Measurements from ENCODE around the gene KCNC3. TPM values are rescaled to one million over a fixed set of nuclear protein-coding genes. Genes with fewer than 3 reads are reported as not detected.

KCNC3 gene
- total RNA-seq: 0.09 and 0.19 TPM in 2 replicates

GRCh38 chr19:50329146-50329925 is at the start of gene KCNC3:
Gene KCNC3 (minus strand): TSS chr19:50329377. CDS start chr19:50329082, 295 bp downstream.

GRCh38 chr19:50376166-50377050 is 47.2 kb upstream of the KCNC3 start, which contains the start of gene NR1H2:
Gene NR1H2 (plus strand): TSS chr19:50376457. CDS start chr19:50377606, 1,149 bp downstream.

GRCh38 chr19:50365434-50366306 is 36.5 kb upstream of the KCNC3 start, which contains the start of gene NAPSA:
Gene NAPSA (minus strand): TSS chr19:50365639. CDS start chr19:50365621, 18 bp downstream.

Other genes starting within 250 kb of the KCNC3 start
- gene IZUMO2, start 166.1 kb downstream of the KCNC3 start, total RNA-seq: not detected in 2 replicates
- gene MYH14, start 125.8 kb downstream of the KCNC3 start, total RNA-seq: under 0.01 and 0.09 TPM in 2 replicates
- gene NAPSA, start 36.3 kb upstream of the KCNC3 start, total RNA-seq: 0.09 TPM in 1 of 2 replicates, not detected in the other
- 45.4 and 67.3 TPM in 2 replicates for gene NR1H2, start 47.1 kb upstream of the KCNC3 start, total RNA-seq
- gene POLD1, start 55.0 kb upstream of the KCNC3 start, total RNA-seq: 70.6 and 78.3 TPM in 2 replicates
- gene SPIB, start 89.6 kb upstream of the KCNC3 start, total RNA-seq: 0.09 TPM in 1 of 2 replicates, not detected in the other
- not detected in 2 replicates for gene MYBPC2, start 103.5 kb upstream of the KCNC3 start, total RNA-seq
- gene EMC10, start 147.1 kb upstream of the KCNC3 start, total RNA-seq: 51.4 and 53.8 TPM in 2 replicates
- gene GARIN5A, start 147.5 kb upstream of the KCNC3 start, total RNA-seq: 0.19 TPM in 1 of 2 replicates, not detected in the other
- 28.2 and 30.9 TPM in 2 replicates for gene JOSD2, start 181.8 kb upstream of the KCNC3 start, total RNA-seq
- not detected in 2 replicates for gene ASPDH, start 184.5 kb upstream of the KCNC3 start, total RNA-seq
- gene LRRC4B, start 239.1 kb upstream of the KCNC3 start, total RNA-seq: 0.09 and 0.63 TPM in 2 replicates

All from endothelial cell of coronary artery (primary cell).